Brain microvascular endothelial cell (primary cell): ENCODE data around the gene SHOC2.

ENCODE experiments used
- DNase-seq: peaks from one replicate; pipeline ENCODE4 v3.0.0-alpha.2; 2020
- H3K27ac ChIP-seq: fragments of 250-450 bp; sonication (Bioruptor Pico); 2 replicates; pipeline ENCODE4 v1.5.1; 2020; ENCODE audit warnings: mild to moderate bottlenecking, moderate library complexity
- H3K27me3 ChIP-seq: fragments of 250-450 bp; sonication (Bioruptor Pico); replicated peaks from 2 replicates; pipeline ENCODE4 v1.5.1; 2020; ENCODE audit warnings: mild to moderate bottlenecking
- H3K36me3 ChIP-seq: fragments of 250-450 bp; sonication (Bioruptor Pico); replicated peaks from 2 replicates; pipeline ENCODE4 v1.5.1; 2020; ENCODE audit warnings: mild to moderate bottlenecking
- H3K4me3 ChIP-seq: 2 replicates; pipeline ENCODE4 v1.5.1; 2011; ENCODE audit warnings: low read depth, mild to moderate bottlenecking, control low read depth, low read length, moderate library complexity
- CTCF ChIP-seq: IDR thresholded peaks from 2 replicates; pipeline ENCODE4 v1.5.1; 2011; ENCODE audit warnings: low read depth, mild to moderate bottlenecking, moderate library complexity, low read length, control low read depth, inconsistent platforms; ENCODE audit errors: missing control alignments
- in situ Hi-C: cut with HindIII; loops from 2 replicates; pipeline ENCODE4 v1.10.0; 2017; ENCODE audit warnings: low sequenced_read_pairs, low pct_ligation_motif_present

Gene SHOC2

DNA sequence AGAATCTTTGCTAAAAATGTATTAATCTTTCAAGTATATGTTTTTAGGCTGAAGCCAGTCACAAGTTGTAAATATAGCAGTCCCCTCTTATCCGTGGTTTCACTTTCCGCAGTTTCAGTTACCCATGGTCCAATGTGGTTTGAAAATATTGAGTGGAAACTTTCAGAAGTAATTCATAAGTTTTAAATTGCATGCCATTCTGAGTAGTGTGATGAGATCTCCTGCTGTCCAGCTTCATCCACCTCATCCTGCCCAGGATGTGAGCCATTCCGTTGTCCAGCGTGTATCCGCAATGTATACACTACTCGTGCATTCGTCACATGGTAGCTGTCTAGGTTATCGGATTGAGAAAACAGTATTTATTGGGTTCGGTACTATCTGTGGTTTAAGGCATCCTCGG is 35.5 kb upstream of the SHOC2 start:
- Histone ChIP-seq H3K4me3 (peak overlapping the region; percentile 16), H3K27ac (peak overlapping the region; percentile 63), H3K36me3 (peaks cover 6% of the 10 kb centered on the region), H3K27me3 (no peaks in the 10 kb centered on the region)
- TF ChIP-seq CTCF: no peak
- DNase-seq: peak; percentile 84
- in situ Hi-C loops: no loop called here

- no peak for DNase-seq
- no peak for TF ChIP-seq CTCF
- in situ Hi-C loops: no loop called here
- H3K4me3 ChIP-seq: no peak overlapping the region
- no peaks in the 10 kb centered on the region for H3K27me3 ChIP-seq
- H3K36me3 ChIP-seq: peaks cover 16% of the 10 kb centered on the region
- no peak overlapping the region for H3K27ac ChIP-seq
These were observed 33.3 kb upstream of the SHOC2 start for GRCh38 chr10:110885932-110886674.

- Histone ChIP-seq H3K4me3 (no peak overlapping the region), H3K27ac (no peak overlapping the region), H3K36me3 (peaks cover 14% of the 10 kb centered on the region), H3K27me3 (no peaks in the 10 kb centered on the region)
- DNase-seq: no peak
- in situ Hi-C loops: no loop called here
- no peak for TF ChIP-seq CTCF
These were observed 31.8 kb upstream of the SHOC2 start for GRCh38 chr10:110887560-110887959.

GRCh38 chr10:110892602-110893288 is 26.7 kb upstream of the SHOC2 start:
- no peak for DNase-seq
- in situ Hi-C loops: no loop called here
- Histone ChIP-seq H3K36me3 (peaks cover 20% of the 10 kb centered on the region), H3K27me3 (no peaks in the 10 kb centered on the region), H3K27ac (no peak overlapping the region), H3K4me3 (no peak overlapping the region)
- TF ChIP-seq CTCF: no peak

DNA sequence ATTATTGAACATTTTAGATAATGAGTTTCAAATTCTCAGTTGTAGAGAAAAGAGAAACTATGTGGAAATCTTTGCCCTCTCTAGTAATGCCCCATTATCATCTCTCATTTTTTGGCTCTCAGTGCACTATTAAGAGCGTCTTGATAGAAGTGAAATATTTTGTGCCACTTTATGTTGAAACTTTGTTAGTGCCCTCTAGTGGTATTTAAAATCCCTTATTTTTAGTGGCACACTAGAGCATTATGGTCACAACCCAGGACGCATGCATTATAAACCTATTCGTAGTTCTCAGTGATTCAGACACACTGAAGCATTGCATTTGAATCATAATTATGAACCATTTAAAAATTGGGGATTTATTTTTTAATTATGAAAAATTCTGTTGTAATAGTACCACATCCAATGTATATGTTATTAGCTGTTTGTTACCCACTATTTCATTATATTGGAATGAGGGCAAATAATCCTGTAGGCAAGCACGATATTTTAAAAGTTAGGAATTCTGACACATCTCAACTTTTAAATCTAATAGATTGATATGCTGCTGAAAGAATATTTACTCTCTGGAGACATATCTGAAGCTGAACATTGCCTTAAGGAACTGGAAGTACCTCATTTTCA is 25.7 kb upstream of the SHOC2 start:
- Histone ChIP-seq H3K27ac (no peak overlapping the region), H3K4me3 (no peak overlapping the region), H3K27me3 (no peaks in the 10 kb centered on the region), H3K36me3 (peaks cover 19% of the 10 kb centered on the region)
- peak; percentile 34 for TF ChIP-seq CTCF
- in situ Hi-C loops: no loop called here
- DNase-seq: no peak
